Retinal pigment epithelial cell (primary cell): ENCODE results near the gene WNT3A.

ENCODE experiments used
- DNase-seq: peaks from one replicate; pipeline ENCODE4 v3.0.0-alpha.2; 2010; ENCODE audit warnings: low read depth
- H3K4me3 ChIP-seq: 2 replicates; pipeline ENCODE4 v1.5.1; 2011; ENCODE audit warnings: mild to moderate bottlenecking, low read length, control low read depth, moderate library complexity
- CTCF ChIP-seq: conservative IDR thresholded peaks from 2 replicates; pipeline ENCODE4 v1.5.1; 2011; ENCODE audit warnings: low read depth, low read length, control low read depth, inconsistent platforms

Gene WNT3A

GRCh38 chr1:228102791-228103620, 96.2 kb downstream of the WNT3A start, which contains the start of gene C1orf35:
Gene C1orf35, minus strand, starts transcription at chr1:228103325. Its CDS starts 98 bp downstream, at chr1:228103227.
- TF ChIP-seq CTCF = no peak
- peak; percentile 63 for DNase-seq
- peak within 1 kb of the TSS; percentile 83 for H3K4me3 ChIP-seq

DNA sequence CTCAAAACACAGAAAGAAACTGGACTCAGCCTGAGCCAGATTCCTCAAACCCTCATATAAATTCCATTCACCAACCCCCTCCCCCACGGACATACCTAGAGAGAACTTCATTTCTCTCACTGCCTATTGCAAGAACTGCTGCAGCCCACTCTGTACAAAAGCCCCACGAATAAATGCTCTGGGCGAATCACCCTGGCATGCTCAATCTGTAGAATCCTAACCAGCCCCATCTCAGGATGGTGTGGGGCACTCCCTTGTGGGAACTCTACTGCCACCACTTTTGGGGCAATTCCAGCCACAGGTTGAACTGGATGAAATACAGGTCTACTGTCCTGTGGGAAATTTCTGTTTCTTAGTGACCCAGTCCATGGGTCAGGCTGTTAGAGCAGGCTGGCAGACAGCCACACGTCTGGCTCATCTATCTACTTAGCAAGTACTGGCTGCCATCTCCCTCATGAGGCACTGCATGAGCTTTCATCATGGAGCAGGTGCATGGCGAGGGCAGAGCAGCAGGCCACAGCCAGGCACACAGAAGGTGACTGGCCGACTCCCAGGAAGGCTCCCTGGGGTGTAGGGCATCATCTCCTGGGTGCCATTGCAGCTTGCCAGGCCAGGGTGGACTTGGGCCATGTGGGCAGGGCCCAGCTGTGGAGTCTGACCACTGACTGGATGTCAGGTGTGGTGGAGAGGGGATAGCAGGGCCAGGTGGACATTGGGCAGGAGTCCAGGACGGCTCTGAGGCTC, 97.9 kb downstream of the WNT3A start:
- DNase-seq = no peak
- TF ChIP-seq CTCF = no peak
- no peak overlapping the region for H3K4me3 ChIP-seq

- no peak for DNase-seq
- TF ChIP-seq CTCF = no peak
Measured at GRCh38 chr1:228105270-228105995, 98.6 kb downstream of the WNT3A start.

DNA sequence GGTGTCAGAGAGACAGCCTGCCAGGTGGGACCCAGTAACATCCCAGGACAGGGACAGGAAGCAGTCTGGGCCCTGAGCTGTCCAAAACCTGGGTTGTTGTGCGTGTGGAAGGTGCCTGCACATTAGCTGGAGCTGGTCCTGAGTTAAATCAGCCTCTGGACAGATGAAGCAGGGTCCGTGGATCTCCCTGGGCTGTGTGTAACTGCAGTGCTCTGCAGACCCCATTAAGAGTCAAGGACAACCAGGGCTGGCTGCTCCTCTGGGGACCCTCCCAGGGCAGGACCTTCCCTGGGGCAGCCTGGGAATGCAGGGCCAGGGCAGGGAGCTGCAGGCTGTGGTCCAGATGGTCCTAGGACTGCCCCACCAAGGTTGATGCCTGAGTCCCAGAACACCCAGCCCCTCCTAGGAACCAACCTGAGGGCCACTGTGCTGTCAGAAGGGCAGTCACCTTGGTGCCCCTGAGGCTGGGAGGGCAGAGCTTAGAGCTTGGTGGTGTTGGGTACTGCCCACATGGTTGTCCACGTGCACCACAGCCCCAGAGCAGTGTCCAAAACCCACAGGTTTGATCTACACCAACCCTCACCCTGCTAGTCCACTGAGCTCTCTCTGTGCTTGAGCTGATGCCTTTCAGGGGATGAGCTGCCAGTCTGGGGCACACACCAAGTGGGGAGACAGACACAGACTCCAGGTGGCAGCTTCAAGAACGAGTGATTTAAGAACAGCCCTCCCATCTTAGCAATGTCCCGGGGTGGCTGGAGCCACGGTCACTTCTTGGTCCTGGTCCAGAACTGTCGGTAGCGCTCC, 99.4 kb downstream of the WNT3A start:
- no peak for DNase-seq
- no peak overlapping the region for H3K4me3 ChIP-seq
- no peak for TF ChIP-seq CTCF

More at GRCh38 chr1:228105270-228105995, 98.6 kb downstream of the WNT3A start:
- H3K4me3 ChIP-seq = no peak overlapping the region

GRCh38 chr1:228106800-228107054, 99.9 kb downstream of the WNT3A start:
- H3K4me3 ChIP-seq = no peak overlapping the region
- DNase-seq = no peak
- TF ChIP-seq CTCF = no peak

DNA sequence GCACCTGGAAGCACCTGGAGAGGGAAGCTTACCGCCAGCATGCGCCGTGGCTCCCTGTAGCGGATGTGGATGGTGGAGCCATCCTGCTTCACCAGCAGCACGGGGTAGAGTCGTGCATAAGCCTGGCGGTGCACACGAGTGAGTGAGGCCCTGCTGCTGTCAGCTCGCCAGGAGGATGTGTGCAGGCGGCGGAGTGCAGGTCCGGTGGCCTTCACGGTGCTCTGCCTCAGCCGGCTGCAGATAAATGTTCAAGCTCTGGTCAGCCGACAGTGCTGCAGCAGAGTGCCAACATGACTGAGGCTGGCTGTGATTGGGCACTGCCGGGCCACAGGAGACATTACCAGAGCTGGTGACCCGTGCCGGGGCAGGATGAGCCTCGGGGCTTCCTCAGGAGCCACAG, 100.8 kb downstream of the WNT3A start:
- no peak for TF ChIP-seq CTCF
- H3K4me3 ChIP-seq = no peak overlapping the region

More for the DNA sequence above, 100.8 kb downstream of the WNT3A start:
- no peak for DNase-seq
